Urinary bladder (tissue), 4 donors: Measurements from ENCODE around the gene KRT37. TPM values are rescaled to one million over a fixed set of nuclear protein-coding genes. Genes with fewer than 3 reads are reported as not detected.
"Not testable (repeated sequence)": the region's sequence is repeated elsewhere in the genome, so short reads cannot be mapped to it uniquely, and the experiment has no call there.

ENCODE experiments used
- DNase-seq: peaks from one replicate; pipeline ENCODE4 v3.0.0-alpha.2; 2015; ENCODE audit errors: extremely low spot score
- H3K27ac ChIP-seq: one replicate; pipeline ENCODE4 v1.5.1; 2013; ENCODE audit warnings: low read depth, mild to moderate bottlenecking, moderate library complexity
- H3K36me3 ChIP-seq: one replicate; pipeline ENCODE4 v1.6.1; 2013; ENCODE audit warnings: mild to moderate bottlenecking, moderate library complexity; ENCODE audit not compliant: insufficient read depth
- H3K4me1 ChIP-seq: one replicate; pipeline ENCODE4 v1.6.1; 2013; ENCODE audit warnings: mild to moderate bottlenecking, moderate library complexity; ENCODE audit not compliant: insufficient read depth
- H3K4me3 ChIP-seq: one replicate; pipeline ENCODE4 v1.5.1; 2013; ENCODE audit warnings: low read depth, low read length
- WGBS: extraction: QIAGEN DNeasy Blood & Tissue Kit; methylation state at CpG from one replicate; pipeline ENCODE4 v1.1.7; 2013; 5-methylcytosine and 5-hydroxymethylcytosine counted together
- polyA plus RNA-seq: library from polyadenylated mRNA; stranded (reverse); fragments of 200-250 nt; gene quantifications from one replicate; pipeline ENCODE4 v1.2.3, GENCODE V29; 2013
- total RNA-seq: library from RNA; depleted of rRNA; stranded (reverse); fragments of >200 nt; gene quantifications from one replicate; pipeline ENCODE4 v1.2.3, GENCODE V29; 2014
- donor health status: healthy with polysubstance abuse.
- donor health status: healthy.

KRT37 gene
- total and polyA plus RNA-seq, 2 donors = not detected

- 94% methylated on average over 20 of the region's 20 CpGs for WGBS
- DNase-seq = no peak
- H3K36me3 ChIP-seq = no peaks in the 10 kb centered on the region
- H3K27ac ChIP-seq = no peak overlapping the region
- no peak overlapping the region for H3K4me3 ChIP-seq
- H3K4me1 ChIP-seq = no peaks in the 10 kb centered on the region
Measured at GRCh38 chr17:41411072-41411840, 13.1 kb downstream of the KRT37 start.

DNA sequence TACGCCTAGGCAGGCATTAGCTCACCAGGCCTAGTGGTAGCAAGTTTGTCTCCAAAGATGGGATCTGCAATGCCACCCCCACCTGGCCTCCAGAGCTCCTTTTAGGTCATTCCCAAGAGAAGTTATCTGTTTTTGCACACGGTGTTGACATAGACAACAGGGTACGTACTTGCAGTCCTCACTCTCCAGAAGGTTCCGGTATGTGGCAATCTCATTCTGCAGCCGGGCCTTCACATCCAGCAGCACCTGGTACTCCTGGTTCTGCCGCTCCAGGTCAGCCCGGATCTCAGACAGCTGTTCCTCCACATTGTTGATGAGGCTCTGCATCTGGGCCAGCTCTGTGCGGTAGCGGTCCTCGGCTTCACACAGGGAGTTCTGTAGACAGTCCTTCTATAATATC, 17.2 kb downstream of the KRT37 start:
- H3K36me3 ChIP-seq = no peaks in the 10 kb centered on the region
- H3K4me1 ChIP-seq = no peaks in the 10 kb centered on the region
- 92% methylated on average over 10 of the region's 10 CpGs for whole genome bisulfite sequencing
- no peak overlapping the region for H3K4me3 ChIP-seq
- no peak overlapping the region for H3K27ac ChIP-seq
- DNase-seq = no peak

DNA sequence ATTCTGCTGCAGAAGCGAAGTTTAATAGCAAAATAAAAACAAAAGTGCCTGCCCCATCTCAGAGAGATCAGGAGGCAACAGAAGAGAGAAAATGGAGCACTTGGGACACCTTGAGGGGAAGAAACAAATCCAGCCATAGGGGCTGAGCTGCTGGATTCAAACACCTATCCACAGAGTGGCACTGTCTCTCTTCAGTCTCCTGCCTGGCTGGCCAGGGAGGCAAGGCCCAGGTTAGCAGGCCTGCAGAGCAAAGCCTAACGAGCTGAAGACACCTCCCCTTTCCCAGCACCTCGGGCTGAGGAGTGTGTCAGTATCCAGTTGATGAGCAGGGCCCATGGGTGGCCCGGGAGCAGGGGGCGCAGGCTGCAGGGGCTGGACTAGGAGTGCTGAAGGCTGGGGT, 18.2 kb downstream of the KRT37 start:
- Histone ChIP-seq H3K4me1 (no peaks in the 10 kb centered on the region), H3K27ac (no peak overlapping the region), H3K36me3 (no peaks in the 10 kb centered on the region), H3K4me3 (no peak overlapping the region)
- WGBS = 58% methylated on average over 5 of the region's 5 CpGs
- DNase-seq = no peak

DNA sequence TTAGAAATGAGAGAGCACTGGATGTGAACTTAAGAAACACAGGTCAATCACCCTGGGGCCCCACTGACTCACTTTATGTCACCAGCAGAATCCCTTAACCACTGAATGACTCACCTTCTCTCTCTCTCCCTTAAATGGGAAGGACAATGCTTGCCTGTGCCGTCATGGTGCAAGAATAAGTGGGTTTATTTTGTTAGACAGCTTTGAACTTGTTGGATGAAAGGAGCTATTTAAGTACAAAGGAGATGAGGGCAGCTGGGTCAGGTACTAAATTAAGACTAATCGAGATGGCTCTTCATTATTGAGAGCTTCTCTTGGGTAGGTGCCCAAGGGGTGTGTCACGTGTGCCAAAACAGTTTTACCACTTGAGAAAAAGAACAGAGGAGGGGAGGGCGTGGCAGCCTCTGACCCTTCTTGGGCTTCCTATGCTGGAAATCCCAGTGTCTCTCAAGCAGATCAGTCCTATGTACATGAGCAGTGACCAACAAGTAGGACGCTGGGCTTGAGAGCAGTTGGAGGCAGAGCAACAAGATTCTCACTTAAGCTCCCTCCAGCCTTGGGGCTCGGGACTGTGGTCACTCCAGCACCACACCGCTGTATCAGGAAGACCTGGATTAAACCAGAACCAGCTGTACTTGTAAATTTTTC, 20.2 kb downstream of the KRT37 start:
- DNase-seq = no peak
- H3K27ac ChIP-seq = no peak overlapping the region

DNA sequence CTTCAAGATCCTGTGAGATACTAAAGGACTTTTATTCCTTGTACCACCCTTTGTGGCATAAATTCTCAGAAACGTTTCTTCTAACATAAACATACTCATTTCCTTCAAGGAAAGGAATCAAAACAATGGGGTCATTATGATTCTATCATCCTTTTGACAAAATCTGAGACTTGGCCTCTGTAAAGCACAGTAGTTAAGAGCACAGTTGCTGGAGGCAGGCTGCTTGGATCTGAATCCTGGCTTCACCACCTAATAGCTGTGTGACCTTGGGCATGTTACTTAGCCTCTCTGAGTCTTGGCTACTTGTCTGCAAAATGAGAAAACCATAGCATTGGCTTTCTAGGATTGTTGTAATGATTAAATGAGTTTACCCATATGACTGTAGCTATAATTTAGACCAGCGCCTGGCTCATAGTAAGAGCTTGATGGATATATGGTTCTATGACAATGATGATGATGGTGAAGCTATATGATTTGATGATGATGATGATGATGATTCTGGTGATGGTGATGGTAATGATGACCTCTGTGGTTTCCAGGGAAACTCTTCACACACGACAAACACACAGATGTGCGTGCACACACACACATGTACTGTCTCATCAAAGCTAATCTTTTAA, 20.9 kb downstream of the KRT37 start:
- H3K27ac ChIP-seq = no peak overlapping the region
- DNase-seq = no peak
- 69% methylated on average over 4 of the region's 4 CpGs for WGBS

More for the DNA sequence above, 20.2 kb downstream of the KRT37 start:
- no peak overlapping the region for H3K4me3 ChIP-seq
- no peaks in the 10 kb centered on the region for H3K36me3 ChIP-seq
- WGBS = 55% methylated on average over 7 of the region's 7 CpGs
- H3K4me1 ChIP-seq = no peaks in the 10 kb centered on the region

DNA sequence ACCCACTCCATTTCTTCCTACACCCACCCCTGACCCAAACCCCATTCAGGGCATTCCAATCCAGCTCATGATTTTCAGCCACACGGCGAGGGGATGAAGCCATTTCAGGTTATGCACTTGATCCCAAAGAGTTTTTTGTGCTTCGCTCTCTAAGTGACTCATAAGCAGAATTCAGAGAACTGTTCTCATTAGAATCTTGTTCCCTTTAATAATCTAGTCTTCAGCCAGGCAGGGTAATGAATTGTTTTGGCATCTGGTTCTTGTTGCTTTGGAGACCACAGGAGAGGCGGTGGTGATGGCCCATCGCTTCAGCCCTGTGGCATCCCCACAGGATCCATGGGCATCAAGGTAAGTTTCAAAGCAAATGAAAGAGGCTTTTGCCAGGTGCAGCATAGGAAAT, 22.2 kb downstream of the KRT37 start:
- 93% methylated on average over 5 of the region's 5 CpGs for WGBS
- no peaks in the 10 kb centered on the region for H3K36me3 ChIP-seq
- H3K27ac ChIP-seq = no peak overlapping the region
- no peak for DNase-seq
- H3K4me1 ChIP-seq = no peaks in the 10 kb centered on the region
- H3K4me3 ChIP-seq = no peak overlapping the region

More for the DNA sequence above, 20.9 kb downstream of the KRT37 start:
- H3K4me1 ChIP-seq = no peaks in the 10 kb centered on the region
- no peaks in the 10 kb centered on the region for H3K36me3 ChIP-seq
- H3K4me3 ChIP-seq = no peak overlapping the region

DNA sequence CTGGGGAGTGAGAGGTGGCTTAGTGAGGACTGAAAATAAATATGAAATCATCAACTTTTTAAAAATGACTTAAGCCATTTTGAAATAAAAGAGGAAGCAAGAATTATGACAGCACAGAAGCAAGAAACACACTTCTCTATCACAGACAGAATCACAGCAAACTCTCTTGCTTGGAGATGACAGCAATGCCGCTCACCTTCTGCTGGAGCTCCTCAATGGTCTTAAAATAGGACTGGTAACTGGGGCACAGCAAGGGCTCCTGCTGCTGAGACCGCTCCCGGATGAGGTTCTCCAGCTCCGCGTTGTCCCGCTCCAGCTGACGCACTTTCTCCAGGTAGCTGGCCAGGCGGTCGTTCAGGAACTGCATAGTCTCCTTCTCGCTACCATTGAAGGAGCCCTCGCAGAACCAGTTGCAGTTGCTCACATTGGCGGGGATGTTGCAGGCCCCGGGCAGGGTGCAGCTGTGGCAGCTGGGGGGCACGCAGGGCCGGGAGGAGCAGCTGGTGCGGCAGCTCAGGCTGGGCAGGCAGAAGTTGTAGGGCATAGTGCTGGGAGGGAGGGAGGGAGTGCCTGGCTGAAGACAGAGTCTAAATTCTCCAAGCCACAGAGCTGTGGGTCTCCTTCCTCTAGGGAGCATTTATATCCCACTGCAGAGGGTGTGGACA, 27.3 kb downstream of the KRT37 start, which contains the start of gene KRT31:
Gene KRT31, minus strand, starts transcription at position 613 of the 665 bp plus-strand sequence. Its CDS starts 69 bp downstream, at position 544.
- Histone ChIP-seq H3K36me3 (no peaks in the 10 kb centered on the region), H3K4me3 (no peak within 1 kb of the TSS), H3K4me1 (no peaks in the 10 kb centered on the region), H3K27ac (no peak within 1 kb of the TSS)
- 91% methylated on average over 16 of the region's 16 CpGs for WGBS
- no peak for DNase-seq

DNA sequence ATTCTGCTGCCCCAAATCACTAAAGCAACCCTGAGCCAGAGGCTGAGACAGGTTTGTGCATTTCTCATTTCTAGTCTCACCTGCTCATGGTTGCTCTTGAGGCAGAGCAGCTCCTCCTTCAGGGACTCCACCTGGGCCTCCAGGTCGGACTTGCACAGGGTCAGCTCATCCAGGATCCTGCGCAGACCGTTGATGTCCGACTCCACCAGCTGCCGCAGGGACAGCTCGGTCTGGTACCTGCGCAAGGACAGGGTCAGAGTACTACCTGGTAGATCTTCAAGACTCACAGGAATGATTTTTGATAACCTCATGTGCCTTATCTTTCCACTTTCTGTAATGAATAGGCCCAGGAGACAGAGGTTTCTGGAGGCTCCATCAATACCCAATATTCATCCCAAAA, 28.0 kb downstream of the KRT37 start:
- H3K36me3 ChIP-seq = no peaks in the 10 kb centered on the region
- no peak overlapping the region for H3K4me3 ChIP-seq
- 96% methylated on average over 7 of the region's 7 CpGs for WGBS
- H3K4me1 ChIP-seq = no peaks in the 10 kb centered on the region
- H3K27ac ChIP-seq = no peak overlapping the region
- DNase-seq = no peak

DNA sequence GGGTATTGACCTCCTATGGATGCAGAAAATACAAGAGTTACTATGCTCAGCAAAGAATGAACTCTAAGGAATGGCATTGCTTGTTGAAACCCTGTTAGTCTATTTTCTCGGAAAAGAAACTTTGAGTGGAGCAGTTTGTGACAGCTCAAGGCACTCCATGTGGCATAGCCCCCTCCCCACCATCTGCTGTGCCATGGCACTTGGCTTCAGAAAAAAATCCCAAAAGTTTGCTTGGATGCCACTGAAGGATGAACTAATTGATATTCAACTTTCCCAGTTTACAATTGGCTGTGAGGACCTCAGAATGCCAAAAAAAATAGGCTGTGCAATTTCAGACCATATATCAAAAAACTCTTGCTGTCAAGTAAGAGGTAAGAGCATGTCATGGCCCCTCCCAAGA, 28.8 kb downstream of the KRT37 start:
- H3K4me3 ChIP-seq = no peak overlapping the region
- DNase-seq = no peak
- H3K36me3 ChIP-seq = no peaks in the 10 kb centered on the region
- 92% methylated on average over 1 of the region's 1 CpG for WGBS
- H3K27ac ChIP-seq = no peak overlapping the region
- H3K4me1 ChIP-seq = no peaks in the 10 kb centered on the region

GRCh38 chr17:41395044-41395443, 29.3 kb downstream of the KRT37 start:
- H3K27ac ChIP-seq, H3K4me1 ChIP-seq, H3K4me3 ChIP-seq, H3K36me3 ChIP-seq, DNase-seq: not testable (repeated sequence)
- WGBS = 89% methylated on average over 12 of the region's 12 CpGs

- Histone ChIP-seq H3K36me3 (no peaks in the 10 kb centered on the region), H3K27ac (no peak overlapping the region), H3K4me1 (no peaks in the 10 kb centered on the region), H3K4me3 (no peak overlapping the region)
- no peak for DNase-seq
- WGBS = 76% methylated on average over 10 of the region's 10 CpGs
Measured at GRCh38 chr17:41394254-41394996, 30.0 kb downstream of the KRT37 start.

DNA sequence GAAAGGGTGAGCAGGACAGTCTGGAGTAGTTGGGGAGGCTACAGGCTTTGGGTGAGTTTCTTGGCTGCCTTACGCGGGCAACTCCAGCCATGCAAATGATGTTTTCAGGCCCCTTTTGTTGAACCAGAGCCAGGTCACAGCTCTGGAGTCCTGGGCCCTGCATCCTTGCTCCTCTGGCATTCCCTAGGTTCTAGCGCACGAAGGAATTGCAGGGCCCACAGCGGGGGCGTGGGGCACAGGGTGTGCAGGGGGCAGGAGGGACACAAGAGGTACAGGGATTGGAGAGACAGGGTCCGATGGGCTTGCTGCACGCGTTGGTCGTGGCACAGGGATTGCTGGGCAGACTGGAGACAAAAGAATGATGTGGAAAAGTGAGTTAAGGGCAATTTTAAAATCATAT, 30.6 kb downstream of the KRT37 start:
- Histone ChIP-seq H3K27ac (no peak overlapping the region), H3K36me3 (no peaks in the 10 kb centered on the region), H3K4me1 (no peaks in the 10 kb centered on the region), H3K4me3 (no peak overlapping the region)
- no peak for DNase-seq
- WGBS = 88% methylated on average over 10 of the region's 10 CpGs

- Histone ChIP-seq H3K4me3 (no peak overlapping the region), H3K27ac (no peak overlapping the region), H3K36me3 (no peaks in the 10 kb centered on the region), H3K4me1 (no peaks in the 10 kb centered on the region)
- DNase-seq = no peak
- 48% methylated on average over 5 of the region's 5 CpGs for WGBS
Measured at GRCh38 chr17:41393294-41393693, 31.1 kb downstream of the KRT37 start.
